HG02759 (cell line): ENCODE data around the gene MRPL11.
"Not testable (repeated sequence)": the region's sequence is repeated elsewhere in the genome, so short reads cannot be mapped to it uniquely, and the experiment has no call there.

Experiments
- ATAC-seq: cut with Tn5 transposase; IDR thresholded peaks from one replicate; pipeline ENCODE4 v1.9.1; 2021; ENCODE audit warnings: mild to moderate bottlenecking, moderate library complexity; ENCODE audit not compliant: unreplicated experiment

MRPL11 gene

DNA sequence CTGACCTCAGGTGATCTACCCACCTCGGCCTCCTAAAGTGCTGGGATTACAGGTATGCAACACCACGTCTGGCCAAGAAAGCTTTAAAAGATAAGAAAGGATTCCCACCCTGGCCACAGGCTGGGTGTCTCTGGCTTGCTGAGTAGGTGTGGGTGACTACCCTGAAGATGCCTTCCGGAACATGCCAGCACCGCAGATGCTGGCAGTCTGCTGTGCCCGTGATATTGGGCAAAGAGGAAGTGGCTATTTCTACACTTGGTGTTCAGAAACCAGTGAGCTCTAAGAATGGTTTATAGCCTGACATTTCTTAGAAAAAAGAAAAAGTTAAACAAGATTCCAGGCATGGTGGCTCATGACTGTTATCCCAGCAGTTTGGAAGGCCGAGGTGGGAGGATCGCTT lies 6.1 kb downstream of the MRPL11 start:
- no peak for ATAC-seq

DNA sequence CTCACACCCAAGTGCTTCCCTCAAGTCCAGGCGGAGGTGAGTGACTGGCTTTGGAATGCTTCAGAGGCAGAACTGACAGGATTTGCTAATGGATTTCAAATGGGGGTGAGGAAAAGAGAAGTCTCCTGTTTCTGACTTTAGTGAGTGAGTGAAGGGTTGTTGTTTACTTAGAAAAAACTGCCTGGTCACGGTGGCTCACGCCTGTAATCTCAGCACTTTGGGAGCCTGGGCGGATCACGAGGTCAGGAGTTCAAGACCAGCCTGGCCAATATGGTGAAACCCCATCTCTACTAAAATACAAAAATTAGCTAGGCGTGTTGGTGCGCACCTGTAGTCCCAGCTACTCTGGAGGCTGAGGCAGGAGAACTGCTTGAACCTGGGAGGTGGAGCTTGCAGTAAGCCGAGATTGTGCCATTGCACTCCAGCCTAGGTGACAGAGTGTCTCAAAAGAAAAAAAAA lies 6.7 kb downstream of the MRPL11 start:
- not testable (repeated sequence) for ATAC-seq

DNA sequence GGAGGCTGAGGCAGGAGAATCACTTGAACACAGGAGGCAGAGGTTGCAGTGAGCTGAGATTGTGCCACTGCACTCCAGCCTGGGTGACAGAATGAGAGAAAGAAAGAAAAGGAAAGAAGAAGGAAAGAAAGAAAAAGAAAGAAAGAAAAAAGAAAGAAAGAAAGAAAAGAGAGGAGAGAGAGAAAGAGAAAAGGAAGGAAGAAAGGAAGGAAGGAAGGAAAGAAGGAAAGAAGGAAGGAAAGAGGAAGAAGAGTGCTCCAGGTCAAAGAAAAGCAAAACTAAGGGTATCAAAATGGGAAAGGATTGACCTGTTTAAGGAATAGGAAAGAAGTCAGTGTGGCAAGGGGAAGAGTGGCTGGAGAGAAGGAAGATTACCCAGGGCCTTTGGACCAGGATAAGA lies 7.4 kb downstream of the MRPL11 start:
- ATAC-seq = not testable (repeated sequence)

DNA sequence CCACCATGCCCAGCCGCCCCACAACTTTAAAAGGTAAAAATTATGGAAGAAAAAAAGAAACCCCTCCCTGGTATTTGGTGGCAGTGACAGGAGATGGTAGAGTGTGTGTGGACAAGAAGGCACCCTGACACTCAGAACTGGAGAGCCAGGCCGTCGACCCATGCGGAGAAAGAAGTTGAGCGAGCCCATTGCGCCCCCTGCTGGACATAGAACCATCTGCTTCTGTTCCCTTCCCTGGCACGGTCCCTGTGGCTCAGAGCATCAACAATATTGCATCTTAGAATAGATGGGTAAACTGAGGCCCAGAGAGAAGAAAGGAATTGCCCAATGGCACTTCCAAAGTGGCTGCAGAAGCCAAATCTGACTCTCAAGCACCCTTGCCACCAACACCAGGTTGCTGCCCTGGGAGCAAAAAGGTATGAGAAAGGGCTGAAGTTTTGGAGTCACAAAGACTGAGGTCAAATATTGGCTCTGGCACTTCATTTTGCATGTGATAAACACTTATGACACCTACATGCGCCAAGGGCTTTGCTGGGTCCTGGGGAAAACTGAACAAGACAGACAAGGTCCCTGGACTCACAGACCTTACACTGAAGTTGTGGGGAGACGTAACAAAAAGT lies 8.6 kb downstream of the MRPL11 start:
- ATAC-seq = no peak

DNA sequence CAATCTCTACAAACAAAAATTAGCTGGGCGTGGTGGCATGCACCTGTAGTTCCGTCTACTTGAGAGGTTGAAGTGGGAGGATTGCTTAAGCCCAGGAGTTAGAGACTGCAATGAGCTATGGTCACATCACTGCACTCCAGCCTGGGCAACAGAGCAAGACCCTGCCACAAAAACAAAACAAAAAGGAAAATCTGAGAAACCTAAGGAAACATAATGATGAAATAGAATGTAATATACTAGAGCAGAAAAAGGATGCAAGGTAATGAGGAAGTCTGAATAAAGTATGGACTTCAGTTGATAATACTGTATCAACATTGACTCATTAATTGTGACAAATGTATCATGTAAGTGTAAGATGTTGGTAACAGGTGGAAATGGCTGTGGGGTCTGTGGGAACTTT lies 9.7 kb downstream of the MRPL11 start:
- no peak for ATAC-seq

- no peak for ATAC-seq
Measured at GRCh38 chr11:66426314-66426713, 12.3 kb downstream of the MRPL11 start.

- no peak for ATAC-seq
Measured at GRCh38 chr11:66421492-66422205, 17.0 kb downstream of the MRPL11 start.

DNA sequence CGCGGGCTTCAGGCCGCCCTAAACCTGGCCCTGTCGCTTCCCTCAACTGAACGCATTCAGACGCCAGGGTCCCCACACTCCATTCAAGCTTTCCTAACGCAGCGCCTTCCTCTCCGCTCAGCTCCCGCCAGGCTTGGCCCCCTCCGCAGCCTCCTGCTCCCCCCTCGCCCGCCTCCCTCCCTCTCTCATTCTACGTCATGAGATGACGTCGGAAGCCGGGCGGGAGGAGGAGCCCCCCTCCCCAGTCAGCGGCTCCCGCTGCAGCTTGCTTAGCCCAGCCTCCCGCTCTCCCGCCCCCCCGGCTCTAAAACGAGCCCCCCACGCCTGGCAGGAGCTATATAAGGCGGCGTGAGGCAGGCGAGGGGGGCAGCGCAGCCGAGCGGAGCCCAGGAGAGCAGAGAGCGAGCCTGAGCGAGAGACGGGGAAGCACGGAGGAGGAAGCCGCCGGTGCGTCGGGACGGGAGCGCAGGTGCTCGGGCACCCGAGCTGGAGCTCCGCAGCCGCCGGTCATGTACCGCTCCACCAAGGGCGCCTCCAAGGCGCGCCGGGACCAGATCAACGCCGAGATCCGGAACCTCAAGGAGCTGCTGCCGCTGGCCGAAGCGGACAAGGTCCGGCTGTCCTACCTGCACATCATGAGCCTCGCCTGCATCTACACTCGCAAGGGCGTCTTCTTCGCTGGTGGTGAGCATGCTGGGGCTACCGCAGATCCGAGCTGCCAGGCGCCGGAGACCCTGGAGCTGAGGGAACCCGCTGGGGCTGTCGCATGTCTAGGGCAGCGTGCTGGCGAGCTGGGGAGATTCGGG lies 17.8 kb downstream of the MRPL11 start, which contains the start of gene NPAS4:
Gene NPAS4, plus strand, starts transcription at position 365 of the 806 bp plus-strand sequence. Its CDS starts 145 bp downstream, at position 510.
- ATAC-seq = no peak

DNA sequence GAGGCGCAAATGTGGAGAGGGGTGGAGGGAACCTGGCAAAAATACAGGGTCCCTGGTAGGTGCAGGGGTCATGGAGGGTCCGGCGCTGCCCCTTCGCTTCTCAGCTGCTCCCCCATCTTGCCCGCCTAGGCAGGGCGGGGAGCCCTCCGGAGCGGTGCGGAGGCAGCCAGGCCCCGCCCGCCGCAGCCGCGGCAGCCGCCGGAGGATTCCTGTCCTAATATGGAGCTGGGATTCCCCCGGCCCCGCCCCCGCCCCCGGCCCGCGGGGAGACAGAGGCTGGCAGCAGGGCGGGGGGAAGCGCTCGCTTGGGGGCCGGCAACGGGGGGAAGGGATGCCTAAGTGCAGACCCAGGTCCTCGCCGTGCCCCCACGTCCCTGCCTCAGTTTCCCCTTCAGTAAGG lies 18.8 kb downstream of the MRPL11 start:
- ATAC-seq = no peak

DNA sequence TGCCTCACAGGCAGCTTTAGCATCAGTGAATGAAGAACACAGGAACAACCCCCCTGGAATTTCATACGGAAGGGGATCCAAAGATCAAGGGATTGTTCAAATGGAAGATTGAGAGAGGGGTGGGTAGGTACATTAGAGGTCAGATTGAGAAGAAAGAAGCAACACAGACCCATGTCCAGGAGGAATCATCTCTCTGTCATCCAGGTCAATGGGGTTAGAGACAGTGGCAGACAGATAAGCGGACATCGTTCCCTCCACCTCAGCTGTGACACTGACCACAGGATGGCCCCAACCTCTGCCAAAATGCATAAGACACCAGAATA lies 19.7 kb downstream of the MRPL11 start:
- no peak for ATAC-seq

DNA sequence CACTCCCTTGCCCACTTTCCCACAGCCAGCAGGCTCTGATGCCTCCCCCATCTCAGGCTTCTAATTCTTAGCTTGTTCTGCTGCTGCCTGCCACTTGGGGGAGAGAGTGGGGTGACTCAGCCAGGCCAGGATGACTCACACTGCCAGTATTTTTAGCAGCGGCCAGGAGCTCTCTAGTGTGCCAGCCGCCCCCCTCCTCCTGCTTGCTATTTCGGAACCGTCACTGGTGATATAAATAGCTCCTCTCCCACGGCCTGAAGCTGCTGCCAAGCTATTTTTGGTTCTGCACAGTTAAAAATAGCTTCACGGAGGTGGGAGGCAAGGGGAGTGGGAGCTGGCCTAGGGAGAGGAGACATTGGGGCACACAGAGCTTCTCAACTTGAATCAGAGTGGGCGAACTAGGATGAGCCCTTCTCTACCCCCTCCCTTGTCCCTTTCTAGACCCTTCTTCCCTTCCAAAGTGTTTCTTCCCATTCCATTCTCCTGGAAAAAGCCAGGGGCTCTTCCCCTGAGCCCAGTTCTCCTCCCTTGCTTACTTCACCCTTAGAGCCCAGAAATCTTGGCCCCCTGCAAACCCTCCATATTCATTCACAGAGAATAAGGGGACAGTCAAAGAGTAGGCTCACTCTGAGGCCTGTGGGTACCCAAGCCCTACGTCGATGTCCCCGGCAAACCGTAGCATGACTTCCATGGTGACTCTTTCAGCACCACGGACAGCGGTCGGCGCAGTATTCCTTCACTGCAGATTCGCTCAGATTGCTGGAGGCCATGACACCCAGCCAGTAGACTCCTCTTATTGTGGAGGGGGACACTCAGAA lies 20.3 kb downstream of the MRPL11 start:
- ATAC-seq = no peak

GRCh38 chr11:66417000-66417399 lies 21.6 kb downstream of the MRPL11 start:
- no peak for ATAC-seq

DNA sequence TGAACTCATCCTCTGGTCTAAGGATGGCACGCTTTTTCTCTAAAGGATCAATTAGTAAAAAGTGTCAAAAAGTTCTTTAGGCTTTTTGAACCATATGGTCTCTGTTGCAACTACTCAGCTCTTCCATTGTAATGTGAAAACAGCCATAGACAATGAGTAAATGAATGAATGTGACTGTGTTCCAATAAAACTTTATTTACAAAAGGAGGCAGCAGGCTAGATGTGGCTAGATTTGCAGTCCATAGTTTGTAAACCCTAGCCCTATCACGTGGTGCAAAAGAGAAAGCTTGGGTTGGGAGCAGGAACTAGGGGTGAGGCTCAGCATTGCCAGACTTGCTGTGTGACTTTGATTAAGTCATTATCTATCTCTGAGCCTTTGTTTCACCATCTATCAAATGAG lies 23.2 kb downstream of the MRPL11 start:
- ATAC-seq = no peak

- ATAC-seq = no peak
Measured at GRCh38 chr11:66414120-66414934, 24.3 kb downstream of the MRPL11 start.

DNA sequence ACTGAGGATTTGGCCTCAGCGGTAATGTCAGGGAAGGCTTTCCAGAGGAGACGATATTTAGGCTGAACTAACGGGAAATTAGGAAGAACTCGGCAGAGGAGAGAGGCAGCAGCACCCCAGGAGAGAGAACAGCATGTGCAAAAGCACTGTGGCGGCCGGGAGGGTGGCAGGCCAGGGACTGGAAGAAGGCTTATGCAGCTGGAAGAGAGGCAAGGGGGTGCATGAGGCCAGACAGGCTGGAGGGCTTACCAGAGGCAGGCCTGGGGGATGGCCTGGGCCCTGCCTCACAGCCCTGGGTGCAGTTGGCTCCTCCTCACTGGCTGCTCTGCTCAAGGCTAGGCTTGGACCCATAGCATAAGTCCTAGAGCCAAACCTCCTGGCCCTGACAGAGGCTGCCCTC lies 25.5 kb downstream of the MRPL11 start:
- no peak for ATAC-seq

DNA sequence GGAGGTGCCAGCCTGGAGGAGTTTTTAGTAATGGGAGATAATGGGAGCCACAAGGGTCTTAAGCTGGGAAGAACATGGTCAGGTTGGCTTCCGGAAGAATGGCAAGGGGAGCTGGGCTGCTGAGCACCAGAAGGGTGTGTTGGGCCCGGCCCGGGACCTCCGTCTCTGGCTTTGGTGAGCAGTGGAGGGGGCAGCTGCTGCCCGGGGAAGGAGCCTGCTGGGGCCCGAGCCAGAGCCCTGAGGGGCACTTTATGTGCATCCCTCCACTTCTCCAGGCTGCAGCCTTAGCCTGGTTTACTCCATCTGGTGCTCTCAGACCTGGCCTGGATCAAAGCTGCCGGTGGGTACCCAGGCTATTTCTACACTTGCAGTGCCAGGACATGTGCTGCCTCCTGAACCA lies 26.5 kb downstream of the MRPL11 start:
- no peak for ATAC-seq

- ATAC-seq = no peak
Measured at GRCh38 chr11:66411323-66411722, 27.3 kb downstream of the MRPL11 start.

GRCh38 chr11:66410191-66410590 lies 28.5 kb downstream of the MRPL11 start:
- no peak for ATAC-seq

DNA sequence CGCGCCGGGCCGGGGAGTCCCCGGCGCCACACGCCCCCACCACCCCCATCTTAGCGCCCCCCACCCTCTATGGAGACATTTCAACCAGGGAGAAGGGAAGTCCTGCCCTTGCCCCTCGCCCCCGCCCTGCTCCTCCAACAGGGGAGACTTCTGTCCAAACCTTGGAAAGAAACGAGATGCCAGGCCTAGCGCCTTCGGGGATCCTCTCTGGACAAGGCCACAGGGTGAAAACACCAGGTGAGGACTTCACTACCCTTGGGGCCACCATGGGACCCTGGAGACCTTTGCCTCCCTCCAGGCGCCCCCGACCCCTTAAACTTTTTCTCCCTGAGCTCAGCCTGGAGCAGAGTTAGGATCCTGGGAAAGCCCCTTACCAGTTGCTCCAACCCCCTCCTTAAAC lies 29.4 kb downstream of the MRPL11 start:
- no peak for ATAC-seq
